HG03521 (cell line): Measurements from ENCODE around the gene TNIP1.

Experiments used
- ATAC-seq: cut with Tn5 transposase; IDR thresholded peaks from one replicate; pipeline ENCODE4 v1.9.1; 2021; ENCODE audit warnings: mild to moderate bottlenecking, moderate library complexity; ENCODE audit not compliant: unreplicated experiment

Gene TNIP1

DNA sequence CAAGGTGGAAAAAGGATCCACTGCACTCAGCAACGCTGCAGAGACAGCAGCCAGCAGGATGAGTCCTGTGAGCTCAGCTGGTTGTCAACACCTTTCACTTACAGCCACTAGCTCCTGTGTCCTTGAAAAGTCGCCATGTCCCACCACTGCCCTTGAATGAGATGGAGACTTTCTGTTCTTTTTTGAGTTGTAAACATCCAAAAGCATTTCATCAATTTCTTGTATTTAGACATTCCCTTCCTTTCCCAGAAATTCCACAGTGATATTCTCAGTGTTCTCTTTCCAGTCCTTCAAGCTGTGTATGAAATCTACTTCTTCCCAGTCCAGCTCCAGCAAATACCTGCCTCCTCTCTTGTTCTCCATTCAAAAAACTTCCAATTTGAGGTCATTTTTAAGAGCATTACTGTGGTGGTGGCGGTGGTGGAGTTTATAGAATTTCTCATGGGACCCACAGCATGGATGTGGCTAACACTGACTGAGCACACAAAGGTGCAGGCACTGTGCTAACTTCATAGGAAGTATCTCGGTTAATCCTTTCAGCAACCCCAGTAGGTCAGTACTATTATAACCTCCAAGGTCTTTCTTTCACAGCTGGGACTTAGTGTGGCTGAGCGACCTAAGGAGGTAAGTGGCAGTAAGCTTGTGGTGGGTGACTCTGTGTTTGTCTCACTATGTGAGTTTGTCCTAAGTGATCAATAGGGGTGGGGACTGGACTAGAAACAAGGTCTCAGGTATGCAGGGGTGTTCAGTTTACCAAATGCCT is 75.5 kb downstream of the TNIP1 start:
- ATAC-seq: no peak

DNA sequence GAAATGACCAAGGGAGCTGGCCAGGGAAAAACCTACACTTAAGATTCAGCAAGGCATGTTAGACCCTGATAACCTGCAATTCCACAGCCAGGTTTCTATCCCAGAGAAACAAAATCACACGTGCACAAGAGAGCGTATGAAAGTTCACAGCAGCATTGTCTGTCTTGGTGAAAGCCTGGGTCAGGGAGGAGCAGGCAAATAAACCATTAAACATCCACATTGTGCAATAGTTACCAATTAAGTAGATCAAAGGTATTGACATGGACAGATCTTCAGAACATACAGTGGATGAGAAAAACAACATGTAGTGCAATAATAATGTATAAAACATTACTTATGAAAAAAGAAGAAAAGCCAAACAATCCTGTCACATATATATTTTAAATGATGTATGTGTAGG is 76.3 kb downstream of the TNIP1 start:
- no peak for ATAC-seq

DNA sequence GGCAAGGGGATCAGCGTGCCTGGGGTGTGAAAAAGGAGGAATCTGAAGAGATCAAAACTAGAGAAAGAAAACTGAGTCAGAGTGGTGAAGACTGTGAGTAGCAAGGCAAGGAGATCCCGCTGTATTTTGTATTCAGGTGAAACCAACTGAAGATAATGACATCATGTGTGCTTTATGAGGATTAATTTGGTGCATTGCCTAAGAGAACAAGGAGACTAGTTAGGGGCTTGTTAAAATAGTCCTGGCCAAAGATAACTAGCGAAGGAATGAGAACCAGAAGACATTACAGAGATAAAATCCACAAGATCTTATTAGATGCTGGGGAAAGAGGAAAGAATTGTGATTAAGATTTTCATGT is 77.4 kb downstream of the TNIP1 start:
- no peak for ATAC-seq

DNA sequence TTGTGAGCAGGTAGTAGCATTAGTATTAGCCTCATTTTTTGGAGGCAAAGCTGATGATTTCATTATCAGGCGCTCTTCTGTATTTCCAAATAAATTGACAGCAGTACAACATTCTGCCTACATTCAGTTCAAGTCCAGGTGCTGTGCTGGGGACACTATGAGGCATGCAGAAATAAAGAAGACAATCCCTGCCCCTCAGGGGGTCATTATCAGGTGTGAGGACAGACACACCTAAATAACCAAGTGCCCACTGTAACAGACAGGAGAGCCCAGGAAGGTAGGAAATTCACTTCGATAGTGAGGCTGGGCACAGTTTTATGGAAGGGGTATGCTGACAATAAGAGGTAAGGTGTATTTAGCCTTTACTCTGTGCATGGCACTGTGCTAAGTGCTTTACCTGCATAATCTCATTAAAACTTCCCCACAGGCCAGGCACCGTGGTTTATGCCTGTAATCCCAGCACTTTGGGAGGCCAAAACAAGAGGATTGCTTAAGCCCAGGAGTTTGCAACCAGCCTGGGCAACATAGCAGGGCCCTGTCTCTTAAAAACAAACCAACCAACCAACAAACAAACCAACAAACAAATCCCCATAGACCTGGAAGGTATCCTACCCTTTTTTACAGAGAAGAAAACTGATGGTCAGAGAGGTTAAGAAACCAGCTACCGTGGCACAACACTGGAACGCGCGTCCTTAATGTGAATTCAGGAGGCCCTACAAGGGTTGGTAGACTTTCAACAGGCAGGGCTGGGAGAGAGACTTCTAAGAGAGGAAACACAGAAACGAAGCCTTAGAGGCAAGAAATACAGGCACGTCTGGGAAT is 77.9 kb downstream of the TNIP1 start:
- no peak for ATAC-seq

DNA sequence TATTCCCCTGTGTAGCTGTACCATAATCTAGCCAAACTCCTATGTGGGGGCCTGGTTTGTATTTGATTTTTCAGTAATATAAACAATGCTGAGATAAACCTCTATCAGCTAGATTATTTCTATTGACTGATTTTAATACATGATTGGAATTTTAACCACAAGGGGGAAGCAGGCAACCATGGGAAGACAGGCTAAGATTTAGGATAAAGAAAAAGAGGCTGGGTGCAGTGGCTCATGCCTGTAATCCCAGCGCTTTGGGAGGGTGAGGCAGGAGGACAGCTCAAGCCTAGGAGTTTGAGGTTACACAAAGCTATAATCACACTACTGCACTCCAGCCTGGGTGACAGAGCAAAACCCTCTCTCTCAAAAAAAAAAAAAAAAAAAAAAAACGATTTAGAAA is 78.6 kb downstream of the TNIP1 start:
- no peak for ATAC-seq

DNA sequence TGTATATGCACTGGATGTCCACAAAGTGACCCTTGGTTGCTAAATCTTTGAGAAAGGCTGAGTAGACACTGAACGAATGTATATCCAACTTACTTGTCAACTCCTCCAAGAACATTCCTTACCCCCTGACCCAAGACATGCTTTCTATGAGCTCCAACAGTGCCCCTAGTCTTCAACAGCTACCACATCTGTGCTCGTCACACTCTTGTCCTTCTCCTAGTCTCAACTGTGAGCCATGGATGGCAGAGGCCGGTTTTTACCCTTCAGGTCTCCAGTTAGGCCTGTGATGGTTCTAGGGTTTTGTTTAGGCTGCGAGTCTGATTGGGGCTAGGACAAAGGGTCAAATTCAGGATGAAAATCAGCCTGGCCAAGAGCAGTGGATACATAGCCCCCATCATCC is 79.4 kb downstream of the TNIP1 start:
- no peak for ATAC-seq

DNA sequence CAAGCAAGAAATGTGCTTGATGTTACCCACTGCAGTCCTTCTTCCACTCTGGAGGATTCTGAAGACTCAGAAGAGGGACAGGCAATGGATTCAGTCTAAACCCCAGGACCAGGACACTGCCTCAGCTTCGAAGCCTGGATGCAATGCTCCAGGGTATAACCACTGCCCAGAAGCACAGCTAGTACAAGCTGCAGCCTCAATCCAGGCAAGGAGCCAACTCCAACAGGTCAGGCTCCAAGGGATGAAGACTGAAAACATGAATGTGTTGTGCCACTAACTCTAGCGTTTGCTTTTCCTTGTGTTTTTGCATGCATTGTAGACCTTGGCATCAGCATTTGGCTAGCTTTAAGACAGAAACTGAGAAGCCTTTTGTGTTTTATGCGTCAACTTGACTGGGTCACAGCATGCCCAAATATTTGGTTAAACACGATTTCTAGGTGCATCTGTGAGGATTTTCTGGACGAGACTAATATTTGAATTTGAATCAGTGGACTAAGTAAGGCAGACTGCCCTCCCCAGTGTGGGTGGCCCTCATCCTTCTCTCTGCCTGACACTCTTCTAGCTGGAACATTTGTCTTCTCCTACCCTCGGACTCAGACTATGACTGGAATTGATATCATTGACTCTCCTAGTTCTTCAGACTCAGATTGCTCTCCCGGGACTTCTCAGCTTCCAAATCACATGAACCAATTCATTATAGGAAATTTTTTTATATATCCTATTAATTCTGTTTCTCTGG is 81.0 kb downstream of the TNIP1 start:
- no peak for ATAC-seq

DNA sequence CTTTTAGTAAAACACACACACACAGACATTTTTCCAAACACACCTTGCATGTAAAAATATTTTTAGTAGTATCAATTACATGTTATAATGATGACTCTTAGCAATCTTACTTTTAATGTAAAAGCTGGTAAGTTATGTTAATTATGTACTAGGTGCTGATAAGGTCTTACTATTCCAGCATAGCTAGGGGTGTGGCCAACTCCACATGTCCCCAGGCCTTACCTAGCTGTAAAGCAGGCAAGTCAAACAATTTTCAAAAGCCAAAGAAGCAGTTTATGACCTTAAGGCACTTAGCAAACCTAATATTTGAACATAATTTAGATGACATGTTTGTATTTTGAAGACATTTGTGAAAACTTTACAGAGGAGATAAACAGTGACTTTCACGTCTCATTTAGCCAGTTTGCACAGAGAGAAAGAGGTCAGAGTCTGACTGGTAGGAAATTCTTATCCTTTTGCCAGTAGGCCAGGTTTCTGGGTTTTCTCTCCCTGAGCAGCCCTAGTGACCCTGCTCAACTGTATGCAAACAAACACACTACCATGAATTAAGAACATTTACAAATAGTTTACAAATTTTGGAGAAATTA is 86.9 kb downstream of the TNIP1 start:
- no peak for ATAC-seq

DNA sequence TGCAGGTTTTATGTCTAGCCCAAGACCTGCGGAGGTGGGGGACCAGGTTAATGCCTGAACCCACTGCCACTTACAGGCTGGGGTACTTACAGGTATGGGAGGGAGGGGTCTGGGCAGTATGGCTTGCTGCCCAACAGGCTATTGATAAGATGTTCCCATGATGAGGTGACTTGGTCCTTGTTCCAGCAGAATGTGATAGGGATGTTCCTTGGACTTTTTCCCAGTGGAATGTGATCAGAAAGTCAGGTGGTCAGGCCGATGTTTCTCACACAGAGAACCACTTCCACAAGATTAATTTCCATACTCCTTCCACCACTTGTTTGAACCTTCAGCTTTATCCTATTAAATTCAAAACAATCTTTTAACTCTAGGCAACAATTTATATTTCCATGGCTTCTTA is 87.4 kb downstream of the TNIP1 start:
- no peak for ATAC-seq

DNA sequence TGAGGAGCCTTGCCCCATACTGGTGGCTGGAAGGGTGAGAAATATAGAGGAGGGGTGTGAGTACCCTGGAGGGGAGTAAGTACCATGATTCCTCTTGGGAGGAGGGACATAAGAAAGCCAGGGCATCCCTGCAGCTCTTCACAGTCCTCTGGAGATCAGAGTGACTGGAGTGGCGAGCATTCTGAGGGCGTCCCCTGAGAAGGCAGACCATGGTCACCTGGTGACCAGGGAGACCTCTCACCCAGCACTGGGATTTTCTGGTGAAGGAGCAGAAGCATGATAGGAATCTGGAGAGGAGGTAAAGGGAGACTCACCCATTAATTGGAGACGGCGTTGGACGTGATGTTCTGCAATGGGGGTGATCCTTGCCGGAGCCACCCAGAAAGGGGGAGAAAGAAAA is 88.1 kb downstream of the TNIP1 start:
- ATAC-seq: no peak

DNA sequence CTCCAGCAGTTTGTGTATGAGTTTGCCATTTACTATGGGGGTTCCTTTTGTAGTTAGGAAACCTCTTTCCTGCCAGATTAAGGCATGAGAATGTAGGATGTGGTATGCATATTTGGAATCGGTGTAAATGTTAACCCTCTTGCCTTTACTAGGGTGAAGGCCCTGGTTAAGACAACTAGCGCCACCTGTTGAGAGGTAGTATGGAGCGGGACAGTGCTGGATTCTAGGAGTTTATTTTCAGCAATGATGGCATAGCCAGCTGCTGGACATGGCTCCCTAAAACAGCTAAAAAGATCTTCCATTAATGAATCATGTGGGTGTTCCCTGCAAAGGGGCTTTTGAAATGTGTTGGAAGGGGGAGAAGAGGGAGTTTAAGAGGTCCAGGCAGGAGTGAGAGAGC is 91.1 kb downstream of the TNIP1 start:
- ATAC-seq: no peak

DNA sequence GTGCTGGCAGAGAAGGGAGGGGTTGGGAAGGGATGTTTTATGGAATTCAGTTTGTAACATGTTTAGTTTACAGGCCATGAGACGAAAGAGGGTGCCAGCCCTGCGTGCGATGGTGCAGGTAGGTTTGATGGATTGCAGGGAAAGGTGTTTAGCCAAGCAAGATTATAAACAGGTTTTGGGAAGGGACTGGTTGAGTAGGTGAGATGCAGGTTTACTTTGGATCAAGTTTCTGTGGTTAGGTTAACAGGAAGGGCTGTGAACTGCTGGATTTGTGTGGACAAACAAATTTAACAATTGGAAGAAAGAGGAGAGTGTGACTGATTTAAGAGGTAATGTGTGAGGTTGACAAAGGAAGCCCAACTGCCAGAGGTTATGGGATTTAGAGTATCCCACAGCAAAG is 93.1 kb downstream of the TNIP1 start:
- no peak for ATAC-seq
